Measurements from ENCODE around the gene PROZ. TPM values are rescaled to one million over a fixed set of nuclear protein-coding genes. Genes with fewer than 3 reads are reported as not detected.

PROZ gene
- total RNA-seq, 1 donor from 2014 or later: not detected

DNA sequence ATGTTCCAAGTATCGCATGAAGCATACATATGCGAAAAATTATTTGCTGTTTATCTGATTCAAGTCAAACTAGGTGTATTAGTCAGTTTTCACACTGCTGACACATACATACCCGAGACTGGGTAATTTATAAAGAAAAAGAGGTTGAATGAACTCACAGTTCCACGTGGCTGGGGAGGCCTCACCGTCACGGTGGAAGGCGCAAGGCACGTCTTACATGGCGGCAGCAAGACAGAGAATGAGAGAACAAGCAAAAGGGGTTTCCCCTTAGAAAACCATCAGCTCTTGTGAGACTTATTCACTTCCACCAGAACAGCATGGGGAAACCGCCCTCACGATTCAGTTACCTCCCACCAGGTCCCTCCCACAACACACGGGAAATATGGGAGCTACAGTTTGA, 13.0 kb upstream of the PROZ start:
- DNase-seq (ENCODE audit: low read depth): no peak
- Histone ChIP-seq H3K4me3 (ENCODE audit: low read depth, low read length) (no peak overlapping the region), H3K36me3 (ENCODE audit: control insufficient read depth, insufficient read depth, low read length) (no peaks in the 10 kb centered on the region), H3K27me3 (ENCODE audit: control insufficient read depth, insufficient read depth, low read length) (no peaks in the 10 kb centered on the region)
- TF ChIP-seq, protein P1, sequence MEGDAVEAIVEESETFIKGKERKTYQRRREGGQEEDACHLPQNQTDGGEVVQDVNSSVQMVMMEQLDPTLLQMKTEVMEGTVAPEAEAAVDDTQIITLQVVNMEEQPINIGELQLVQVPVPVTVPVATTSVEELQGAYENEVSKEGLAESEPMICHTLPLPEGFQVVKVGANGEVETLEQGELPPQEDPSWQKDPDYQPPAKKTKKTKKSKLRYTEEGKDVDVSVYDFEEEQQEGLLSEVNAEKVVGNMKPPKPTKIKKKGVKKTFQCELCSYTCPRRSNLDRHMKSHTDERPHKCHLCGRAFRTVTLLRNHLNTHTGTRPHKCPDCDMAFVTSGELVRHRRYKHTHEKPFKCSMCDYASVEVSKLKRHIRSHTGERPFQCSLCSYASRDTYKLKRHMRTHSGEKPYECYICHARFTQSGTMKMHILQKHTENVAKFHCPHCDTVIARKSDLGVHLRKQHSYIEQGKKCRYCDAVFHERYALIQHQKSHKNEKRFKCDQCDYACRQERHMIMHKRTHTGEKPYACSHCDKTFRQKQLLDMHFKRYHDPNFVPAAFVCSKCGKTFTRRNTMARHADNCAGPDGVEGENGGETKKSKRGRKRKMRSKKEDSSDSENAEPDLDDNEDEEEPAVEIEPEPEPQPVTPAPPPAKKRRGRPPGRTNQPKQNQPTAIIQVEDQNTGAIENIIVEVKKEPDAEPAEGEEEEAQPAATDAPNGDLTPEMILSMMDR (IDR thresholded peaks at IDR 0.05; ENCODE audit: insufficient read depth, low read length, severe bottlenecking): no peak
- no peak for FAIRE-seq

DNA sequence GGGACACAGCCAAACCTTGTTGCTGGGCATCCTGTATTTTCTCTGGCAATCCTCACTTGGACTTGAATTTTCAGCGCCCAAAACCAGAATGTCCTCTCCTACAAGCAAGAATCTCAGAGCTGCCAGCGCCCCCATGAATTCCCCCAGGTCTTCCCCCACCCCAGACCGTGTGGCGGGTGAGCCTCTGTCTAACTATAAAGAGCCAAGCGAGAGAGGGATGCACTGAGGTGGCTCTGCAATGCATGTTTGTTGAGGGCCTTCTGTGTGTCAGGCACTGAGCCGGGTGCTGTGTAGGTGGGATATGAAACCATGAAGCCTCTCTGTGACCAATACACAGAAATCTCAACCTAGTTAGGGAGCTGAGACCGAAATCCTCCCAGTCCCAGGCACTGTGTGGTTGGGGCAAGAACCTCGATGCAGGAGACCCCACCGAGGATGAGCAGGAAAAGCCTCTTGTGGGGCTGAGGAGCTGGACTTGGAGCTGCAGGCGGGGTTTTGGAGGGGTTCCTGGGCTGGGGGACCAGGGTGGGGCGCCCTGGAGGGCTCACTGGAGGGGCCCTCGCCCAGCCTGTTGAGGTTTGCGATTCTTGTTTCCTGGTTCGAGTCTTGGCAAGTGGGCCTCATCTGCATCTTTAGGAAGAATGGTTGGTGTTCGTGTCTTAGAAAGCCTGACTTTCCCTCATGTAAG, 12.4 kb upstream of the PROZ start:
- FAIRE-seq (no peak), DNase-seq (ENCODE audit: low read depth) (no peak)
- no peak overlapping the region for H3K4me3 ChIP-seq (ENCODE audit: low read depth, low read length)
- TF ChIP-seq, protein P1 (IDR thresholded peaks at IDR 0.05; ENCODE audit: insufficient read depth, low read length, severe bottlenecking): no peak
- no peaks in the 10 kb centered on the region for H3K36me3 ChIP-seq (ENCODE audit: control insufficient read depth, insufficient read depth, low read length)
- no peaks in the 10 kb centered on the region for H3K27me3 ChIP-seq (ENCODE audit: control insufficient read depth, insufficient read depth, low read length)

DNA sequence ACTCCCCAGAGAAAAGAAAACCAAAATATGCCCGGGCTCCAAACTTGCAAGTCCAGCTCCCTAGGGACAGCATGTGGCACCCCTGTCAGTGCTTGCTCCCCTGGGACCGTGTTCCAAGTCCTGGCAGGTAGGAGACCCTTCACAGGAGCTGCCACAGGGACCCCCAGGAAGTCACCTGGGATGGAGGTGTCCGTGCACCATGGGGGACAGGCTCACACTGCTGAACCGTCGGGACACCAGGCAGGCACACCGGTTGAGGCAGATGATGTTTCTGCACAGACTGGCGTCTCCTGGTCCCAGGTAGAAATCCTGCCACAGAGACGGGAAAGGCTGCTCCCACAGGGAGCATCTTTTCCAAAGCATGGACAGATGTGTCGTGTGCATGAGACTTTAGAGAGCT, 11.7 kb upstream of the PROZ start:
- Histone ChIP-seq H3K4me3 (ENCODE audit: low read depth, low read length) (no peak overlapping the region), H3K27me3 (ENCODE audit: control insufficient read depth, insufficient read depth, low read length) (no peaks in the 10 kb centered on the region), H3K36me3 (ENCODE audit: control insufficient read depth, insufficient read depth, low read length) (no peaks in the 10 kb centered on the region)
- no peak for FAIRE-seq
- TF ChIP-seq, protein P1 (IDR thresholded peaks at IDR 0.05; ENCODE audit: insufficient read depth, low read length, severe bottlenecking): no peak
- no peak for DNase-seq (ENCODE audit: low read depth)

DNA sequence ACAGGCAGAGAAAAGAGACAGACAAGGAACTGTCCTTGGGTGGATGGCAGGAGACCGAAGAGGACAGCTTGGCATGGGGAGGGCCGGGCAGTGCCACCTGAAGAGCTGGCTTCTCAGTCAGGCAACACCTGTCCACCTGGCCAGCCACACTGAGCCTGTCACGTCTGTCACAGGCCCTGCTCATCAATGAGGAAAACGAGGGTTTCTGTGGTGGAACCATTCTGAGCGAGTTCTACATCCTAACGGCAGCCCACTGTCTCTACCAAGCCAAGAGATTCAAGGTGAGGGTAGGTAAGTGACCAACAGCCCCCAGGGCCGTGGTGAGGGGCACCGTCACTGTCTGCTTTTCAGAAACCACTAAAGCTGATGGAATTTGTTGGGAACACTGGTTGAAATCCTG, 11.2 kb upstream of the PROZ start:
- no peak for FAIRE-seq
- Histone ChIP-seq H3K4me3 (ENCODE audit: low read depth, low read length) (no peak overlapping the region), H3K27me3 (ENCODE audit: control insufficient read depth, insufficient read depth, low read length) (peaks cover 3% of the 10 kb centered on the region), H3K36me3 (ENCODE audit: control insufficient read depth, insufficient read depth, low read length) (no peaks in the 10 kb centered on the region)
- no peak for DNase-seq (ENCODE audit: low read depth)
- TF ChIP-seq, protein P1 (IDR thresholded peaks at IDR 0.05; ENCODE audit: insufficient read depth, low read length, severe bottlenecking): no peak

DNA sequence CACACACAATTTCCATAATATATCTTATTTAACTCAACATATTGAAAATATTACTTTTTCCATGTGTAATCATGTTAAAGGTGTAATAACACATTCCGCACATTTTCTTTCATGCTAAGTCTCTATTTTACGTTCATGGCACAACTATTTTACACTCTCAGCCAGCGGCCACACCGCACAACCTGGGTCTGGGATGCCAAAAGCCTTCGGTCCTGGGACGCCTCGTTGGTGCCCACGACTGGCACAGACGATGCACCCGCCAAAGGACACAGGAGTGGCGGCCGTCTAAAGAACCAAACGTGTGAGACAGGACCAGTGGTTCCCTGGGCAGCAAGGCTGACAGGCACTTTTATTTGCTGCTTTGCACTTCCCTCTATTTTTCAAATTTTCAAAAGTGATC, 10.0 kb upstream of the PROZ start:
- DNase-seq (ENCODE audit: low read depth) (no peak), FAIRE-seq (no peak)
- H3K36me3 ChIP-seq (ENCODE audit: control insufficient read depth, insufficient read depth, low read length): no peaks in the 10 kb centered on the region
- H3K4me3 ChIP-seq (ENCODE audit: low read depth, low read length): no peak overlapping the region
- H3K27me3 ChIP-seq (ENCODE audit: control insufficient read depth, insufficient read depth, low read length): peaks cover 5% of the 10 kb centered on the region
- TF ChIP-seq, protein P1 (IDR thresholded peaks at IDR 0.05; ENCODE audit: insufficient read depth, low read length, severe bottlenecking): no peak

DNA sequence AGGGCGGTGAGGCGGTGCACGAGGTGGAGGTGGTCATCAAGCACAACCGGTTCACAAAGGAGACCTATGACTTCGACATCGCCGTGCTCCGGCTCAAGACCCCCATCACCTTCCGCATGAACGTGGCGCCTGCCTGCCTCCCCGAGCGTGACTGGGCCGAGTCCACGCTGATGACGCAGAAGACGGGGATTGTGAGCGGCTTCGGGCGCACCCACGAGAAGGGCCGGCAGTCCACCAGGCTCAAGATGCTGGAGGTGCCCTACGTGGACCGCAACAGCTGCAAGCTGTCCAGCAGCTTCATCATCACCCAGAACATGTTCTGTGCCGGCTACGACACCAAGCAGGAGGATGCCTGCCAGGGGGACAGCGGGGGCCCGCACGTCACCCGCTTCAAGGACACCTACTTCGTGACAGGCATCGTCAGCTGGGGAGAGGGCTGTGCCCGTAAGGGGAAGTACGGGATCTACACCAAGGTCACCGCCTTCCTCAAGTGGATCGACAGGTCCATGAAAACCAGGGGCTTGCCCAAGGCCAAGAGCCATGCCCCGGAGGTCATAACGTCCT, 9.4 kb upstream of the PROZ start:
- H3K4me3 ChIP-seq (ENCODE audit: low read depth, low read length): no peak overlapping the region
- H3K27me3 ChIP-seq (ENCODE audit: control insufficient read depth, insufficient read depth, low read length): peaks cover 5% of the 10 kb centered on the region
- no peaks in the 10 kb centered on the region for H3K36me3 ChIP-seq (ENCODE audit: control insufficient read depth, insufficient read depth, low read length)
- DNase-seq (ENCODE audit: low read depth) (no peak), FAIRE-seq (no peak)
- TF ChIP-seq, protein P1 (IDR thresholded peaks at IDR 0.05; ENCODE audit: insufficient read depth, low read length, severe bottlenecking): no peak

Measured in bronchial epithelial cell (primary cell).